Activated CD8-positive, alpha-beta memory T cell treated with anti-CD3 and anti-CD28 coated beads, Interleukin-2, amount 10 ng/mL, durations not matched to agents 7 days and 5 days (primary cell): ENCODE data around the gene TUSC2. TPM values are rescaled to one million over a fixed set of nuclear protein-coding genes. Genes with fewer than 3 reads are reported as not detected.

Experiments used
- ATAC-seq: fragments of 150-1000 bp; cut with Tn5 transposase; one replicate; pipeline ENCODE4 v1.10.0; 2021; ENCODE audit warnings: moderate library complexity
- CTCF ChIA-PET: fragments of 350-600 bp; sonication (Branson Sonifier 250); formaldehyde crosslinking; loops from one replicate; lab custom pipeline; 2021; ENCODE audit warnings: antibody characterized with exemption; lab: Charles Lee
- DNase-seq: peaks from one replicate; pipeline ENCODE4 v3.0.0-alpha.2; 2020
- H3K27ac Mint-ChIP-seq: one replicate; pipeline ENCODE4 v1.8.0; 2021; ENCODE audit warnings: mild to moderate bottlenecking, mixed read lengths
- H3K27me3 Mint-ChIP-seq: one replicate; pipeline ENCODE4 v1.8.0; 2021; ENCODE audit warnings: mixed read lengths
- H3K36me3 Mint-ChIP-seq: one replicate; pipeline ENCODE4 v1.8.0; 2021; ENCODE audit warnings: mild to moderate bottlenecking, mixed read lengths
- H3K4me1 Mint-ChIP-seq: one replicate; pipeline ENCODE4 v1.8.0; 2021; ENCODE audit warnings: mixed read lengths
- H3K4me3 Mint-ChIP-seq: one replicate; pipeline ENCODE4 v1.8.0; 2021; ENCODE audit warnings: mild to moderate bottlenecking, moderate library complexity, mixed read lengths
- H3K9me3 Mint-ChIP-seq: one replicate; pipeline ENCODE4 v1.8.0; 2022; ENCODE audit warnings: low read depth, mixed read lengths
- total RNA-seq, 2 experiments: library from RNA; stranded (reverse); gene quantifications; one replicate each; pipeline ENCODE4 v1.2.3, GENCODE V29; 2021

Gene TUSC2
- total RNA-seq, 2 experiments from 2014 or later, result 20.4 to 25.0 TPM

- CTCF ChIA-PET, result interaction anchor here (0.7 to 9.2 kb wide), 10 partner anchors 10 to 271 kb away, joined by 3 to 91 read pairs (median 8); partner anchors contain the start of genes CISH, CYB561D2, HYAL2 and HYAL3
- ATAC-seq (no peak), DNase-seq (no peak)
- H3K4me3 Mint-ChIP-seq, result peak overlapping the region; percentile 92
- H3K27ac Mint-ChIP-seq, result peak overlapping the region; percentile 94
- H3K27me3 Mint-ChIP-seq, result no peaks in the 10 kb centered on the region
- peaks cover 46% of the 10 kb centered on the region for H3K36me3 Mint-ChIP-seq
- peaks cover 49% of the 10 kb centered on the region for H3K4me1 Mint-ChIP-seq
- H3K9me3 Mint-ChIP-seq, result no peaks in the 10 kb centered on the region
Observed at GRCh38 chr3:50339485-50340146, 11.6 kb upstream of the TUSC2 start.

GRCh38 chr3:50338965-50339364 lies 10.9 kb upstream of the TUSC2 start:
- Mint-ChIP-seq H3K27me3 (no peaks in the 10 kb centered on the region), H3K36me3 (peaks cover 53% of the 10 kb centered on the region), H3K27ac (peak overlapping the region; percentile 94), H3K4me3 (peak overlapping the region; percentile 92), H3K9me3 (no peaks in the 10 kb centered on the region), H3K4me1 (peaks cover 54% of the 10 kb centered on the region)
- CTCF ChIA-PET, result interaction anchor here (0.7 to 9.2 kb wide), 9 partner anchors 11 to 271 kb away, joined by 3 to 91 read pairs (median 11); partner anchors contain the start of genes CISH, CYB561D2, HYAL2 and HYAL3
- DNase-seq (no peak), ATAC-seq (no peak)

GRCh38 chr3:50337175-50337861 lies 9.3 kb upstream of the TUSC2 start:
- peaks cover 63% of the 10 kb centered on the region for H3K36me3 Mint-ChIP-seq
- no peaks in the 10 kb centered on the region for H3K9me3 Mint-ChIP-seq
- DNase-seq (peak; percentile 99), ATAC-seq (peak; percentile 74)
- H3K27ac Mint-ChIP-seq, result peak overlapping the region; percentile 94
- H3K27me3 Mint-ChIP-seq, result no peaks in the 10 kb centered on the region
- peaks cover 50% of the 10 kb centered on the region for H3K4me1 Mint-ChIP-seq
- H3K4me3 Mint-ChIP-seq, result peak overlapping the region; percentile 92
- CTCF ChIA-PET, result interaction anchor here (0.8 to 9.2 kb wide), 21 partner anchors 9 to 276 kb away, joined by 3 to 91 read pairs (median 4); partner anchors contain the start of genes CISH, CYB561D2, GNAI2 and HEMK1

GRCh38 chr3:50336452-50337174 lies 8.6 kb upstream of the TUSC2 start:
- Mint-ChIP-seq H3K27me3 (no peaks in the 10 kb centered on the region), H3K4me1 (peaks cover 45% of the 10 kb centered on the region), H3K36me3 (peaks cover 69% of the 10 kb centered on the region), H3K9me3 (no peaks in the 10 kb centered on the region), H3K27ac (peak overlapping the region; percentile 94), H3K4me3 (peak overlapping the region; percentile 92)
- DNase-seq, result peak; percentile 84
- ATAC-seq, result peak; percentile 3
- CTCF ChIA-PET, result interaction anchor here (0.8 to 9.2 kb wide), 20 partner anchors 9 to 274 kb away, joined by 3 to 91 read pairs (median 5); partner anchors contain the start of genes CISH, CYB561D2, GNAI2 and HEMK1

- CTCF ChIA-PET, result interaction anchor here (1.2 to 9.2 kb wide), 5 partner anchors 12 to 88 kb away, joined by 3 to 91 read pairs (median 8); partner anchors contain the start of genes CYB561D2, HYAL2 and NPRL2
- no peaks in the 10 kb centered on the region for H3K27me3 Mint-ChIP-seq
- peaks cover 80% of the 10 kb centered on the region for H3K36me3 Mint-ChIP-seq
- peak overlapping the region; percentile 44 for H3K4me3 Mint-ChIP-seq
- ATAC-seq (no peak), DNase-seq (no peak)
- H3K9me3 Mint-ChIP-seq, result no peaks in the 10 kb centered on the region
- H3K27ac Mint-ChIP-seq, result peak overlapping the region; percentile 85
- peaks cover 44% of the 10 kb centered on the region for H3K4me1 Mint-ChIP-seq
Observed at GRCh38 chr3:50334339-50335075, 6.5 kb upstream of the TUSC2 start.

GRCh38 chr3:50333744-50334328 lies 5.8 kb upstream of the TUSC2 start:
- Mint-ChIP-seq H3K36me3 (peaks cover 75% of the 10 kb centered on the region), H3K9me3 (no peaks in the 10 kb centered on the region), H3K27ac (peak overlapping the region; percentile 85), H3K4me1 (peaks cover 44% of the 10 kb centered on the region), H3K4me3 (peak overlapping the region; percentile 44), H3K27me3 (no peaks in the 10 kb centered on the region)
- CTCF ChIA-PET, result interaction anchor here (1.2 to 9.2 kb wide), 4 partner anchors 11 to 17 kb away, joined by 3 to 91 read pairs (median 7); partner anchors contain the start of genes CYB561D2, HYAL2 and NPRL2
- ATAC-seq (no peak), DNase-seq (no peak)

- no peaks in the 10 kb centered on the region for H3K27me3 Mint-ChIP-seq
- peaks cover 57% of the 10 kb centered on the region for H3K4me1 Mint-ChIP-seq
- no peak overlapping the region for H3K4me3 Mint-ChIP-seq
- H3K27ac Mint-ChIP-seq, result no peak overlapping the region
- peaks cover 57% of the 10 kb centered on the region for H3K36me3 Mint-ChIP-seq
- CTCF ChIA-PET, result interaction anchor here (0.9 to 9.2 kb wide), 4 partner anchors 9 to 71 kb away, joined by 3 to 91 read pairs (median 3); partner anchors contain the start of genes CYB561D2, HYAL2 and NPRL2
- no peaks in the 10 kb centered on the region for H3K9me3 Mint-ChIP-seq
- DNase-seq (no peak), ATAC-seq (no peak)
Observed at GRCh38 chr3:50331364-50331907, 3.4 kb upstream of the TUSC2 start.

- no peaks in the 10 kb centered on the region for H3K27me3 Mint-ChIP-seq
- CTCF ChIA-PET, result interaction anchor here (18.0 kb wide), 1 partner anchor 31 kb away, joined by 266 read pairs; the partner anchor contains the start of genes HYAL1, HYAL3, IFRD2 and NAA80
- H3K9me3 Mint-ChIP-seq, result no peaks in the 10 kb centered on the region
- H3K27ac Mint-ChIP-seq, result peak overlapping the region; percentile 28
- DNase-seq, result no peak
- peaks cover 51% of the 10 kb centered on the region for H3K4me1 Mint-ChIP-seq
- H3K36me3 Mint-ChIP-seq, result peaks cover 46% of the 10 kb centered on the region
- no peak overlapping the region for H3K4me3 Mint-ChIP-seq
- no peak for ATAC-seq
Observed at GRCh38 chr3:50330330-50330729, 2.3 kb upstream of the TUSC2 start.

- Mint-ChIP-seq H3K4me3 (peak overlapping the region; percentile 78), H3K36me3 (peaks cover 23% of the 10 kb centered on the region), H3K27me3 (no peaks in the 10 kb centered on the region), H3K9me3 (no peaks in the 10 kb centered on the region), H3K4me1 (peaks cover 30% of the 10 kb centered on the region), H3K27ac (peak overlapping the region; percentile 67)
- DNase-seq (peak; percentile 39), ATAC-seq (no peak)
- CTCF ChIA-PET, result interaction anchor here (0.7 to 18.0 kb wide), 9 partner anchors 10 to 133 kb away, joined by 3 to 266 read pairs (median 5); partner anchors contain the start of genes HYAL1, HYAL3, IFRD2 and LSMEM2
Observed at GRCh38 chr3:50327129-50327528, 894 bp downstream of the TUSC2 start.

- ATAC-seq, result no peak
- CTCF ChIA-PET, result interaction anchor here (7.8 to 18.0 kb wide), 2 partner anchors 9 to 27 kb away, joined by 91 to 266 read pairs; partner anchors contain the start of genes HYAL1, HYAL3, IFRD2 and NAA80
- peak; percentile 39 for DNase-seq
- Mint-ChIP-seq H3K9me3 (no peaks in the 10 kb centered on the region), H3K27ac (no peak overlapping the region), H3K4me3 (no peak overlapping the region), H3K4me1 (peaks cover 29% of the 10 kb centered on the region), H3K36me3 (peaks cover 14% of the 10 kb centered on the region), H3K27me3 (no peaks in the 10 kb centered on the region)
Observed at GRCh38 chr3:50326182-50326541, 1.9 kb downstream of the TUSC2 start.

- Mint-ChIP-seq H3K9me3 (no peaks in the 10 kb centered on the region), H3K36me3 (peaks cover 9% of the 10 kb centered on the region), H3K4me1 (peaks cover 26% of the 10 kb centered on the region), H3K27me3 (no peaks in the 10 kb centered on the region), H3K4me3 (no peak overlapping the region), H3K27ac (no peak overlapping the region)
- DNase-seq (peak; percentile 39), ATAC-seq (no peak)
- CTCF ChIA-PET, result interaction anchor here (1.6 to 18.0 kb wide), 5 partner anchors 10 to 131 kb away, joined by 5 to 266 read pairs (median 10); partner anchors contain the start of genes GNAI2, HYAL1, HYAL3 and IFRD2
Observed at GRCh38 chr3:50325497-50326181, 2.4 kb downstream of the TUSC2 start.
